ENCODE results near the gene CPHXL2.

Gene CPHXL2

GRCh38 chr16:75676909-75677308 is at the start of gene CPHXL2:
TSS of gene CPHXL2 (minus strand) at chr16:75677009. CDS start at chr16:75676999, 10 bp downstream.
- no peak within 1 kb of the TSS for H3K4me3 ChIP-seq (ENCODE audit: low read depth, low read length)
- H3K36me3 ChIP-seq (ENCODE audit: control insufficient read depth, insufficient read depth, low read length): no peaks in the 10 kb centered on the region
- no peak within 1 kb of the TSS for H3K9ac ChIP-seq (ENCODE audit: low read depth, low read length)
- no peaks in the 10 kb centered on the region for H3K9me3 ChIP-seq (ENCODE audit: control insufficient read depth, insufficient read depth, low read length)
- no peak within 1 kb of the TSS for H3K27ac ChIP-seq (ENCODE audit: low read depth, low read length)
- no peaks in the 10 kb centered on the region for H3K4me1 ChIP-seq (ENCODE audit: control insufficient read depth, insufficient read depth, low read length)
- no peaks in the 10 kb centered on the region for H3K27me3 ChIP-seq (ENCODE audit: control insufficient read depth, insufficient read depth, low read length)

GRCh38 chr16:75726390-75726789 is 49.6 kb upstream of the CPHXL2 start, which contains the start of gene CPHXL:
TSS of gene CPHXL (minus strand) at chr16:75726490. CDS start at chr16:75726442, 48 bp downstream.
- Histone ChIP-seq H3K4me1 (ENCODE audit: control insufficient read depth, insufficient read depth, low read length) (no peaks in the 10 kb centered on the region), H3K9me3 (ENCODE audit: control insufficient read depth, insufficient read depth, low read length) (peaks cover 5% of the 10 kb centered on the region; the same call in 1 of the 2 replicates), H3K4me3 (ENCODE audit: low read depth, low read length) (no peak within 1 kb of the TSS), H3K27ac (ENCODE audit: low read depth, low read length) (no peak within 1 kb of the TSS), H3K36me3 (ENCODE audit: control insufficient read depth, insufficient read depth, low read length) (no peaks in the 10 kb centered on the region), H3K27me3 (ENCODE audit: control insufficient read depth, insufficient read depth, low read length) (no peaks in the 10 kb centered on the region), H3K9ac (ENCODE audit: low read depth, low read length) (no peak within 1 kb of the TSS)

- no peaks in the 10 kb centered on the region for H3K36me3 ChIP-seq (ENCODE audit: control insufficient read depth, insufficient read depth, low read length)
- H3K27ac ChIP-seq (ENCODE audit: low read depth, low read length): no peak overlapping the region
- H3K9me3 ChIP-seq (ENCODE audit: control insufficient read depth, insufficient read depth, low read length): peaks cover 44% of the 10 kb centered on the region
- no peaks in the 10 kb centered on the region for H3K4me1 ChIP-seq (ENCODE audit: control insufficient read depth, insufficient read depth, low read length)
- H3K4me3 ChIP-seq (ENCODE audit: low read depth, low read length): no peak overlapping the region
- H3K9ac ChIP-seq (ENCODE audit: low read depth, low read length): no peak overlapping the region
- no peaks in the 10 kb centered on the region for H3K27me3 ChIP-seq (ENCODE audit: control insufficient read depth, insufficient read depth, low read length)
Measured at GRCh38 chr16:75718452-75718851, 41.6 kb upstream of the CPHXL2 start.

- no peak overlapping the region for H3K9ac ChIP-seq (ENCODE audit: low read depth, low read length)
- no peak overlapping the region for H3K27ac ChIP-seq (ENCODE audit: low read depth, low read length)
- no peaks in the 10 kb centered on the region for H3K27me3 ChIP-seq (ENCODE audit: control insufficient read depth, insufficient read depth, low read length)
- peaks cover 67% of the 10 kb centered on the region for H3K9me3 ChIP-seq (ENCODE audit: control insufficient read depth, insufficient read depth, low read length)
- no peaks in the 10 kb centered on the region for H3K4me1 ChIP-seq (ENCODE audit: control insufficient read depth, insufficient read depth, low read length)
- H3K36me3 ChIP-seq (ENCODE audit: control insufficient read depth, insufficient read depth, low read length): no peaks in the 10 kb centered on the region
- no peak overlapping the region for H3K4me3 ChIP-seq (ENCODE audit: low read depth, low read length)
Measured at GRCh38 chr16:75714661-75715060, 37.9 kb upstream of the CPHXL2 start.

- Histone ChIP-seq H3K9ac (ENCODE audit: low read depth, low read length) (no peak overlapping the region), H3K4me3 (ENCODE audit: low read depth, low read length) (no peak overlapping the region), H3K9me3 (ENCODE audit: control insufficient read depth, insufficient read depth, low read length) (peaks cover 52% of the 10 kb centered on the region), H3K4me1 (ENCODE audit: control insufficient read depth, insufficient read depth, low read length) (no peaks in the 10 kb centered on the region), H3K27ac (ENCODE audit: low read depth, low read length) (no peak overlapping the region), H3K36me3 (ENCODE audit: control insufficient read depth, insufficient read depth, low read length) (no peaks in the 10 kb centered on the region), H3K27me3 (ENCODE audit: control insufficient read depth, insufficient read depth, low read length) (no peaks in the 10 kb centered on the region)
Measured at GRCh38 chr16:75710344-75710743, 33.5 kb upstream of the CPHXL2 start.

- no peak overlapping the region for H3K4me3 ChIP-seq (ENCODE audit: low read depth, low read length)
- H3K27ac ChIP-seq (ENCODE audit: low read depth, low read length): no peak overlapping the region
- H3K36me3 ChIP-seq (ENCODE audit: control insufficient read depth, insufficient read depth, low read length): no peaks in the 10 kb centered on the region
- H3K9me3 ChIP-seq (ENCODE audit: control insufficient read depth, insufficient read depth, low read length): peaks cover 8% of the 10 kb centered on the region; the same call in 1 of the 2 replicates
- H3K9ac ChIP-seq (ENCODE audit: low read depth, low read length): no peak overlapping the region
- H3K4me1 ChIP-seq (ENCODE audit: control insufficient read depth, insufficient read depth, low read length): no peaks in the 10 kb centered on the region
- no peaks in the 10 kb centered on the region for H3K27me3 ChIP-seq (ENCODE audit: control insufficient read depth, insufficient read depth, low read length)
Measured at GRCh38 chr16:75703306-75703705, 26.5 kb upstream of the CPHXL2 start.

GRCh38 chr16:75702242-75702641 is 25.4 kb upstream of the CPHXL2 start:
- no peak overlapping the region for H3K4me3 ChIP-seq (ENCODE audit: low read depth, low read length)
- no peak overlapping the region for H3K9ac ChIP-seq (ENCODE audit: low read depth, low read length)
- peaks cover 5% of the 10 kb centered on the region; the same call in 1 of the 2 replicates for H3K9me3 ChIP-seq (ENCODE audit: control insufficient read depth, insufficient read depth, low read length)
- no peak overlapping the region for H3K27ac ChIP-seq (ENCODE audit: low read depth, low read length)
- H3K4me1 ChIP-seq (ENCODE audit: control insufficient read depth, insufficient read depth, low read length): no peaks in the 10 kb centered on the region
- H3K27me3 ChIP-seq (ENCODE audit: control insufficient read depth, insufficient read depth, low read length): no peaks in the 10 kb centered on the region
- H3K36me3 ChIP-seq (ENCODE audit: control insufficient read depth, insufficient read depth, low read length): no peaks in the 10 kb centered on the region

- Histone ChIP-seq H3K4me3 (ENCODE audit: low read depth, low read length) (no peak within 1 kb of the TSS), H3K9ac (ENCODE audit: low read depth, low read length) (no peak within 1 kb of the TSS), H3K4me1 (ENCODE audit: control insufficient read depth, insufficient read depth, low read length) (no peaks in the 10 kb centered on the region), H3K9me3 (ENCODE audit: control insufficient read depth, insufficient read depth, low read length) (no peaks in the 10 kb centered on the region), H3K36me3 (ENCODE audit: control insufficient read depth, insufficient read depth, low read length) (no peaks in the 10 kb centered on the region), H3K27me3 (ENCODE audit: control insufficient read depth, insufficient read depth, low read length) (no peaks in the 10 kb centered on the region), H3K27ac (ENCODE audit: low read depth, low read length) (no peak within 1 kb of the TSS)
Measured at GRCh38 chr16:75701361-75701760, 24.6 kb upstream of the CPHXL2 start, which contains the start of gene DUXB. TSS of gene DUXB (minus strand) at chr16:75701461. CDS start at chr16:75701418, 43 bp downstream.

GRCh38 chr16:75697571-75697970 is 20.8 kb upstream of the CPHXL2 start:
- H3K4me3 ChIP-seq (ENCODE audit: low read depth, low read length): no peak overlapping the region
- H3K27ac ChIP-seq (ENCODE audit: low read depth, low read length): no peak overlapping the region
- no peaks in the 10 kb centered on the region for H3K9me3 ChIP-seq (ENCODE audit: control insufficient read depth, insufficient read depth, low read length)
- H3K27me3 ChIP-seq (ENCODE audit: control insufficient read depth, insufficient read depth, low read length): no peaks in the 10 kb centered on the region
- H3K4me1 ChIP-seq (ENCODE audit: control insufficient read depth, insufficient read depth, low read length): no peaks in the 10 kb centered on the region
- H3K36me3 ChIP-seq (ENCODE audit: control insufficient read depth, insufficient read depth, low read length): no peaks in the 10 kb centered on the region
- H3K9ac ChIP-seq (ENCODE audit: low read depth, low read length): no peak overlapping the region

GRCh38 chr16:75695708-75696107 is 18.9 kb upstream of the CPHXL2 start:
- no peaks in the 10 kb centered on the region for H3K27me3 ChIP-seq (ENCODE audit: control insufficient read depth, insufficient read depth, low read length)
- no peak overlapping the region for H3K27ac ChIP-seq (ENCODE audit: low read depth, low read length)
- no peaks in the 10 kb centered on the region for H3K4me1 ChIP-seq (ENCODE audit: control insufficient read depth, insufficient read depth, low read length)
- H3K9me3 ChIP-seq (ENCODE audit: control insufficient read depth, insufficient read depth, low read length): peaks cover 3% of the 10 kb centered on the region; the same call in 1 of the 2 replicates
- no peak overlapping the region for H3K4me3 ChIP-seq (ENCODE audit: low read depth, low read length)
- no peak overlapping the region for H3K9ac ChIP-seq (ENCODE audit: low read depth, low read length)
- no peaks in the 10 kb centered on the region for H3K36me3 ChIP-seq (ENCODE audit: control insufficient read depth, insufficient read depth, low read length)

- H3K27me3 ChIP-seq (ENCODE audit: control insufficient read depth, insufficient read depth, low read length): no peaks in the 10 kb centered on the region
- H3K36me3 ChIP-seq (ENCODE audit: control insufficient read depth, insufficient read depth, low read length): no peaks in the 10 kb centered on the region
- no peak overlapping the region for H3K27ac ChIP-seq (ENCODE audit: low read depth, low read length)
- H3K9ac ChIP-seq (ENCODE audit: low read depth, low read length): no peak overlapping the region
- no peak overlapping the region for H3K4me3 ChIP-seq (ENCODE audit: low read depth, low read length)
- peaks cover 59% of the 10 kb centered on the region for H3K9me3 ChIP-seq (ENCODE audit: control insufficient read depth, insufficient read depth, low read length)
- no peaks in the 10 kb centered on the region for H3K4me1 ChIP-seq (ENCODE audit: control insufficient read depth, insufficient read depth, low read length)
Measured at GRCh38 chr16:75687361-75687760, 10.6 kb upstream of the CPHXL2 start.
